ENCODE data around the gene TRPV4. TPM values are rescaled to one million over a fixed set of nuclear protein-coding genes. Genes with fewer than 3 reads are reported as not detected.

The TRPV4 gene
- total RNA-seq, 1 donor from 2014 or later, result 0.56 TPM

DNA sequence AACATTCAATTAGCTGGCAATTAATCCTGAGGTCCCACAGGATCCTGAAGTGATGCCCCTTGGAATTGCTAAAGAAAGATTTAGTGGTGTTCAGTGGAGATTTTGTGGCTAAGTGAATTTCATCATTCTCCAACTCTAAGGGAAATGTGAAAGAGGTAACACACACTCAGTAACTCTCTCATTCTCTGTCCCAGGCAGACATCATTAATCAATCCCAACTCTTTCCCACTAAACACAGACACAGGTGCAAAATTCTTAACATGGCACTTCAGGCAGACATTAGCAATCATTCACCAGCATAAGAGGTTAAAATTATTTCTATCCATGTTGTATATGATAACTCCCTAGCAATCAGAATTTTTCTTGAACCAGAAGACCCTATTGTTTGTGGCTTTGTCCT lies 40.2 kb downstream of the TRPV4 start:
- Histone ChIP-seq H3K4me2 (no peak overlapping the region), H3F3A (ENCODE audit: low read depth) (no peaks in the 10 kb centered on the region), H3K9ac (no peak overlapping the region), H3K9me3 (ENCODE audit: low read depth) (no peaks in the 10 kb centered on the region), H3K36me3 (no peaks in the 10 kb centered on the region), H4K20me1 (ENCODE audit: low read depth) (no peaks in the 10 kb centered on the region), H3K4me3 (no peak overlapping the region), H3K27me3 (no peaks in the 10 kb centered on the region), H3K27ac (no peak overlapping the region), H3K79me2 (ENCODE audit: low read depth) (no peaks in the 10 kb centered on the region), H2AFZ (replicated peaks) (no peak overlapping the region), H3K4me1 (peaks cover 10% of the 10 kb centered on the region)
- TF ChIP-seq, protein P1, sequence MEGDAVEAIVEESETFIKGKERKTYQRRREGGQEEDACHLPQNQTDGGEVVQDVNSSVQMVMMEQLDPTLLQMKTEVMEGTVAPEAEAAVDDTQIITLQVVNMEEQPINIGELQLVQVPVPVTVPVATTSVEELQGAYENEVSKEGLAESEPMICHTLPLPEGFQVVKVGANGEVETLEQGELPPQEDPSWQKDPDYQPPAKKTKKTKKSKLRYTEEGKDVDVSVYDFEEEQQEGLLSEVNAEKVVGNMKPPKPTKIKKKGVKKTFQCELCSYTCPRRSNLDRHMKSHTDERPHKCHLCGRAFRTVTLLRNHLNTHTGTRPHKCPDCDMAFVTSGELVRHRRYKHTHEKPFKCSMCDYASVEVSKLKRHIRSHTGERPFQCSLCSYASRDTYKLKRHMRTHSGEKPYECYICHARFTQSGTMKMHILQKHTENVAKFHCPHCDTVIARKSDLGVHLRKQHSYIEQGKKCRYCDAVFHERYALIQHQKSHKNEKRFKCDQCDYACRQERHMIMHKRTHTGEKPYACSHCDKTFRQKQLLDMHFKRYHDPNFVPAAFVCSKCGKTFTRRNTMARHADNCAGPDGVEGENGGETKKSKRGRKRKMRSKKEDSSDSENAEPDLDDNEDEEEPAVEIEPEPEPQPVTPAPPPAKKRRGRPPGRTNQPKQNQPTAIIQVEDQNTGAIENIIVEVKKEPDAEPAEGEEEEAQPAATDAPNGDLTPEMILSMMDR (IDR thresholded peaks at IDR 0.05), result no peak
- TF ChIP-seq EZH2phosphoT487 (IDR thresholded peaks at IDR 0.05) (no peak), EZH2 (IDR thresholded peaks at IDR 0.05) (no peak)
- H3K27me3 Mint-ChIP-seq (ENCODE audit: insufficient read depth, low read depth), result peaks cover 12% of the 10 kb centered on the region
- H3K4me3 Mint-ChIP-seq, result no peak overlapping the region
- H3K36me3 Mint-ChIP-seq, result no peaks in the 10 kb centered on the region
- H3K9me3 Mint-ChIP-seq, result peaks cover 4% of the 10 kb centered on the region
- no peak overlapping the region for H3K27ac Mint-ChIP-seq
- no peak for DNase-seq (ENCODE audit: low spot score)
- H3K4me1 Mint-ChIP-seq, result peaks cover 2% of the 10 kb centered on the region

DNA sequence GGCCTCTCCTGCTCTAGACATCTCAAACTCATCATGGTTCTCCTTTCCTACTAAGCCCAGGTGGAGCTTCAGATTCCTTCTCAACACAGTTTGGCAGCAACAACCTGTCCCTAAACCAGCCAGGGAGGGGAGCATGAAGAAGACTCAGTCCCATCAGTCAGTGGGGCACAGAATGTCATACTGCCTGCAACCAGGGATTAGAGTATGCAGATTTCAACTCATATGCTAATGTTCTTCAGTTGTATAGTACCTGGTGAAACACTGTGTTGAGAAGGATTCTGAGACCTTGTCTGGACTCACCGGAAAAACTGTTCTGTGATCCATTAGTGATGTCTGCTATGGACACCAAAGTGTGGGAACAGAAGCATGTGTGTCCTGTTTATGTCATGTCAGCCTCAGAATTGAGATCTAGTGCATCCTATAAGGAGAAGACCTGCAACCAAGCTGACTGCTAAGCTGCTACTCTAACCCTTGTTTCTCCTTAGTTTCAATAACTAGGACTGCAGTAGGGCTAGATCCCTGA lies 43.6 kb downstream of the TRPV4 start:
- Mint-ChIP-seq H3K4me3 (no peak overlapping the region), H3K36me3 (no peaks in the 10 kb centered on the region), H3K27me3 (ENCODE audit: insufficient read depth, low read depth) (peaks cover 12% of the 10 kb centered on the region), H3K4me1 (peaks cover 2% of the 10 kb centered on the region), H3K27ac (no peak overlapping the region), H3K9me3 (peaks cover 4% of the 10 kb centered on the region)
- H3K27me3 ChIP-seq, result no peaks in the 10 kb centered on the region
- H3K36me3 ChIP-seq, result no peaks in the 10 kb centered on the region
- no peak overlapping the region for H2AFZ ChIP-seq (replicated peaks)
- TF ChIP-seq EZH2phosphoT487 (IDR thresholded peaks at IDR 0.05), result no peak
- TF ChIP-seq, protein P1 (IDR thresholded peaks at IDR 0.05), result no peak
- TF ChIP-seq EZH2 (IDR thresholded peaks at IDR 0.05), result no peak
- H3K4me3 ChIP-seq, result no peak overlapping the region
- H3K4me1 ChIP-seq, result peaks cover 10% of the 10 kb centered on the region
- no peaks in the 10 kb centered on the region for H4K20me1 ChIP-seq (ENCODE audit: low read depth)
- no peaks in the 10 kb centered on the region for H3K9me3 ChIP-seq (ENCODE audit: low read depth)
- no peaks in the 10 kb centered on the region for H3F3A ChIP-seq (ENCODE audit: low read depth)
- no peak overlapping the region for H3K4me2 ChIP-seq
- no peak for DNase-seq (ENCODE audit: low spot score)
- H3K9ac ChIP-seq, result no peak overlapping the region
- H3K79me2 ChIP-seq (ENCODE audit: low read depth), result no peaks in the 10 kb centered on the region
- no peak overlapping the region for H3K27ac ChIP-seq

DNA sequence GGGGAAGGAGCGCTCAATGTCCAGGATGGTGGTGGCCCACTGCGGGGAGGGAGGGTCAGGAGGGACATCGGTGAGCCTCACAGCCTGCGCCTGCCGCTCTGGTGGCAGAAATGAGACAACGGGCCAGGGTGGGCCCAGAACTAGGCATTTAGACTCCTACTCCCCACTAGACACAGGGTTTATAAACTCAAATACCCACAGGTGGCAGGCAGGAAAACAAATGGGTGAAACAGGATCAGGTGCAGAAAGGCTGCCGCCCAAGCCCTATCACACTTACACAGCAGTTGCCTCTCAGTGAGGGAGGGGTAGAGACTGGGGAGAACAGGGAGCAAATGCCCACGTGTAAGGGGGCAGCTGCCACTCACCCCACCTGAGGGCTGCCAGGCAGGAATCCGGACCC lies 46.4 kb downstream of the TRPV4 start:
- Histone ChIP-seq H3K4me3 (no peak overlapping the region), H4K20me1 (ENCODE audit: low read depth) (no peaks in the 10 kb centered on the region), H3F3A (ENCODE audit: low read depth) (no peaks in the 10 kb centered on the region), H3K9me3 (ENCODE audit: low read depth) (no peaks in the 10 kb centered on the region), H3K36me3 (no peaks in the 10 kb centered on the region), H3K4me1 (no peaks in the 10 kb centered on the region), H3K9ac (no peak overlapping the region), H3K4me2 (no peak overlapping the region), H3K79me2 (ENCODE audit: low read depth) (no peaks in the 10 kb centered on the region), H3K27ac (no peak overlapping the region), H2AFZ (replicated peaks) (no peak overlapping the region), H3K27me3 (no peaks in the 10 kb centered on the region)
- H3K4me1 Mint-ChIP-seq, result peaks cover 4% of the 10 kb centered on the region
- H3K36me3 Mint-ChIP-seq, result no peaks in the 10 kb centered on the region
- DNase-seq (ENCODE audit: low spot score), result no peak
- TF ChIP-seq EZH2phosphoT487 (IDR thresholded peaks at IDR 0.05) (no peak), EZH2 (IDR thresholded peaks at IDR 0.05) (no peak)
- TF ChIP-seq, protein P1 (IDR thresholded peaks at IDR 0.05), result no peak
- H3K9me3 Mint-ChIP-seq, result no peaks in the 10 kb centered on the region
- H3K4me3 Mint-ChIP-seq, result no peak overlapping the region
- H3K27me3 Mint-ChIP-seq (ENCODE audit: insufficient read depth, low read depth), result peaks cover 8% of the 10 kb centered on the region
- H3K27ac Mint-ChIP-seq, result no peak overlapping the region

Data from neural progenitor cell (in vitro differentiated cells).